IPS-NIHi7 (cell line): Measurements from ENCODE around the gene RBM38.

ENCODE experiments used
- DNase-seq: peaks from one replicate; pipeline ENCODE4 v3.0.0; 2012; ENCODE audit warnings: mixed read lengths; ENCODE audit errors: extremely low spot score

RBM38 gene

DNA sequence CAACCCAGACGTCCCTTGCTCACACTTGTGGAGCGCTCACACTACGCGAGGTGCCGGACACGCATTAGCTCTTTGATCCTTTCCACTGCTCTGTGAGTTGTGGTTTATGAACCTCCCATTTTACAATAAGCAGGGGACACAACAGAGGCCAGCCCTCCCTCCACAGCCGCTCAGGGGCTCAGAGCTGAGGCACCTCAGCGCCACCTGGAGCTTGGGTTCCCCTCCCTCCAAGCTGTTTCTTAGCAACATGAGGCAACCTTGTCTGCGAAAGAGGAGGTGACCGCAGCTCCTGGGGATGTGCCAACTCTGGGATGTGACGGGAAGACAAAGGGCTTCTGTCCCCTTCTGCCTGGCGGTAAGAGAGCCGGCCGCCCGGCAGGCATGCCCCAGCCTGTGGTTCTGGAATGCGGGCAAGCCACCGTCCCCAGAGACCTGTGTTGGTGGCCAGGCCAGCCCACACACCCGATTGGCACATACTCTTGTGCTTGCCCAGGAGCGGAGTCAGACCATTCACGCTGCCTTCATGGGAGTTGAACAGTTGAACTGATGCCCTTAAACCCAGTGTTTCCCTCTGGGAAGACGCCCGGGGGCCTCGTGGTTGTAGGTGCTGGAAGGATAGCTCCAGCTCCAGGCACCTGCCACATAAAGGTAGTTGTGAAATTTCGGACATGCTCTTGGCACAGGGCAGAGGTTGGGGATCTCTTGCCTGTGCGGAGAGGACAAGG is 44.5 kb downstream of the RBM38 start:
- no peak for DNase-seq

DNA sequence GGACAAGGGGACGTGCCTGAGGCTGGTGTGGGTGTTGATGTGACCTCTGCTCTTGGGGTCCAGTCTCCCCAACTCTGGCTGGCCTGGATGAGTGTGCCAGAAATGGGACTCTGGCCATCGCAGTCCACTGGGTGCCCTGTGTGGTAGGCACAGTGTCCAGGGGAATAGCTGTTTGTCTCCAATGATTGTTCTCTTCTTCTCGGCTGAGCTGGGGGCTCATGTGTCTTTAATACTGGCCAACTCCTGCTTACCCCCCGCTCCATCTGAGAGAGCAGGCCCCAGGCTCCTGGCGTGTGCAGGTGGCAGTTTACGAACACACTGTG is 45.0 kb downstream of the RBM38 start:
- DNase-seq = no peak

DNA sequence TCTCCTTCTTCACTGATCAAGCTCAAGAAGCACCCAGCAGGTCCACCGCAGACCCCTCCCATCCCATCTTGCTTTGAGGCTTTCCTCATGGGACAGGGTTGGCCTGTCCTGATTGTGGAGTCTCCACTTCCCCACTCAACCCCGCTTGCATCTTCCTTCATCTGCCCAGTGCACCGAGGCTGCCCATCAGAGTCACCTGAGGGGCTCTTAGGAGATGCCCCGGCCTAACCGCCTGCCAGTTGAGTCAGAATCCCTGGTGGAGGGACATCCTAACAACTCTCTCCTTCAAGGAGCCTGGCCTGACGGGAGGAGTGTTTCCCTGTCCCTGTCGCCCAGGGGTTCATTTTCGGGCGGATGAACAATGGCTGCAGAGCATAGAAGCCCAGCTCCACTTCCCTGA is 46.1 kb downstream of the RBM38 start:
- no peak for DNase-seq

GRCh38 chr20:57437672-57438330 is 46.6 kb downstream of the RBM38 start:
- DNase-seq = no peak

DNA sequence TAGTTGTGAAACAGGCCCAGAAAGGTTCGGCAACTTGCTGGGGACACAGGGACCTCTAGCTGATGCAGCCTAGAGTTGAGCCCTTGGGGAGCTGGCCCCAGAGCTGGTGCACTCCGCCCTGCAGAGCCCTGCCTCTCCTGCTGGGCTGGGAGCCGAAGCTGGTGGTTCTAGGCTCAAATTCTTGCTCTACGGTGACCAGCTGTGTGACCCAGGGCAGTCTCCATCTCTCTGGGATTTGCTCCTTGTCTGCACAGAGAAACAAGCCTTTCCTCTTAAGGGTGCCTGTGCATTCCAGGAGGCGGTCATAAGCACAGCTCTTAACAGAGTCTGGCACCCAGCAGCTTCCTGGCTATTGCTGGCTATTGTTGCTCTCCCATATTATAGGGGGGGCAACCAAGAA is 47.4 kb downstream of the RBM38 start:
- DNase-seq = no peak

DNA sequence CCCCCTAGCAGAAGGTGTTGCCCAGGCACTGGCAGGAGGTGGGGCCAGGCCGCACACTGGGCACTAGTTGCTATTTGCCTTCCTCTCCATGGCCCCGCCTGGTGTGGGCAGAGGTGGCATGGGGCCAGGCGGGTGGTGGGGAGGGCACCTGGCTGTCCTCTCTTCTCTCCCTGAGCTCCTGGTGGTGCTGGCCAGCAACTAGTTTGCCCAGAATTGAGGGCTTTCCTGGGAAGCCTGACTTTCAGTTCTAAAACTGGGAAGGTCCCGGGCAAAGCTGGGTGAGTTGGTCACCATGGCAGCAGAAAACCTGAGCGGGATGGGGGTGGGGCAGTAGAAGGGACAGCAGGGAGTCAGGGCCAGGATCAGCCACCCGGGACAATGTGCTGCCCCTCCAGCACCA is 48.2 kb downstream of the RBM38 start:
- DNase-seq = no peak

DNA sequence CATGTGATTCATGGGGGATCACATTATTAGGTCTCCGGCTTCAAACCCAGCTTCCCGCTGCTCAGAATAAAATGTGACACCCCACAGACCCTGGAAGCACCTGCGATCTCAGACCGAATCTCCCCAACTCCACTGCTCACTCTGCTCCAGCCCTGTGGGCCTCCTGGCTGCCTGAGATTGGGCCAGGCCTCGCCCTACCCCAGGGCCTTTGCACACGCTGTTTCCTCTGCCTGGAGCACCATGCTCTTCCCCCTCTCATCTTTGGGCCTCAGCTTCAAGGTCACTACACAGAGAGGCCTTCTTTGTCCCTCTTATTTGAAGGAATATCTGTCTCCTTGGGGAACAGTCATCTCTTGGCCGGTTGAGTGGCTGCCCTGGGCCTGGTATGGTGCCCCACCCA is 48.8 kb downstream of the RBM38 start:
- DNase-seq = no peak

DNA sequence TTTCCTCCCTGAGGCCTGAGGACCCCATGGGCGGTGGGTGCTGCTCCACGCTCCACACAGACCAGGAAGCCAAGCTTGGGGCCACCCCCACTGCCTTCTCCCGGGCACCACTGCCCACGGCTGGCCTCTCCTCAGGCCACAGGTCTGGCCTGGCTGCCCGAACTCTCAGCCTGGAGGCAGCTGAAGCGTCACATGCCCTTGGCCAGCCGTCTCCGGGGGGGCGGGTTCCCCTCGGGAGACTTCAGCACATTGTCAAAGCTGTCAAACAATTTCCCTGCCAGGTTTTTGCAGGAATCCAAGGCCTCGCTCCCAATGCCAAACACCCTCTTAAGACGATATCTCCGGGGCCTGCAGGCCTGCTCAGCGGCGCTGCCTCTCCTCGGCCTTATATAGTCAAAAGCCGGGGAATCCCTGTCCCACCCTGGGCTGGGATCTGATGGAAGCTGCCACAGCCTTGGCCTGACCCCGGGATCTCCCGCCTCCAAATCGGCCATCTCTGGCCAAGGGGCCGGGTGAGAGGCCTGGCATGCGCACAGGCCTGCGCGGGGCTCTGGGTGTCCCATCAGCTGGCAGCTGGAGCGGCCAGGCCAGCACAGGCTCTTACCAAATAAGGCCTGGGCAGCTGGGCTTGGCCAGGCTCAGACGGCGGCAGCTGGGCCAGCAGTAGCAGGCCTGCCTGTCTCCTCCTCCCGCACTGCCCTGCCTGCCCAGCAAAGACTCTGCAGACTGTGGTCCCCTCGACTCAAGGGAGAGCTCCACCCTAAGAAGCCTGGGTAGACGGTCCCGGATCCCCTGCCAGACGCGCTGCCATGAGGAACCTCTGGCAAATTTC is 49.7 kb downstream of the RBM38 start:
- DNase-seq = peak; percentile 68

DNA sequence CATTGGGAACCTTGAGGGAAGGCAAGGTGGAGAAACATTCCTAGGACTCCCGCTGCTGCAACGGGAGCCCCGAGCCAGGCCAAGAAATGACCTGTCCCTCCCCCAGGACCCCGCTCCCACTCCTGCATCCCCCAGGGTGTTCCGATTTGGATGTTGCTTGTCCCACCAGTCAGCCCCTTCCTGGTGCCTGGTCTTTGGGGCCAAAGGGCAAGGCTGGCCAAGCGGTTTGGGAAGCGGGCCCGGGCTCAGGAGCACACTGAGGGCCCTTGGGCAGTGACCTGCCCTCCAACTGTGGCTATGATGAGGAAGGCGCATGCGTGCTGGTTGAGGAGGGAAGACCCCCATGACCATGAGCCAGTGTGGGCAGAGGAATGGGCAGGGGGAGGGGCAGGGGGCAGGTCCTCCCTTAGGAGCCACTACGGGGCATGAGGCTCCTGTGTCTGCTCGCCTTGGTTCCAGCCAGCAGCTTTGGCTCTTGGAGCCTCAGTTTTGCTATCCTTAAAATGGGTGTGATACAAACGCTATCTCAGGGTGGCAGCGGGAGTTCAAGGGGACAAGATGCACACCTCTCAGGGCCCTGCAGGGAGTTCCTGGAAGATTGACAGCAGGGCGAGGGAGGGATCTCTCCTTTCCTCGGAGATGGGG is 50.4 kb downstream of the RBM38 start:
- no peak for DNase-seq

- DNase-seq = no peak
Measured at GRCh38 chr20:57442158-57442887, 51.1 kb downstream of the RBM38 start.

GRCh38 chr20:57442888-57443239 is 51.7 kb downstream of the RBM38 start:
- DNase-seq = no peak

DNA sequence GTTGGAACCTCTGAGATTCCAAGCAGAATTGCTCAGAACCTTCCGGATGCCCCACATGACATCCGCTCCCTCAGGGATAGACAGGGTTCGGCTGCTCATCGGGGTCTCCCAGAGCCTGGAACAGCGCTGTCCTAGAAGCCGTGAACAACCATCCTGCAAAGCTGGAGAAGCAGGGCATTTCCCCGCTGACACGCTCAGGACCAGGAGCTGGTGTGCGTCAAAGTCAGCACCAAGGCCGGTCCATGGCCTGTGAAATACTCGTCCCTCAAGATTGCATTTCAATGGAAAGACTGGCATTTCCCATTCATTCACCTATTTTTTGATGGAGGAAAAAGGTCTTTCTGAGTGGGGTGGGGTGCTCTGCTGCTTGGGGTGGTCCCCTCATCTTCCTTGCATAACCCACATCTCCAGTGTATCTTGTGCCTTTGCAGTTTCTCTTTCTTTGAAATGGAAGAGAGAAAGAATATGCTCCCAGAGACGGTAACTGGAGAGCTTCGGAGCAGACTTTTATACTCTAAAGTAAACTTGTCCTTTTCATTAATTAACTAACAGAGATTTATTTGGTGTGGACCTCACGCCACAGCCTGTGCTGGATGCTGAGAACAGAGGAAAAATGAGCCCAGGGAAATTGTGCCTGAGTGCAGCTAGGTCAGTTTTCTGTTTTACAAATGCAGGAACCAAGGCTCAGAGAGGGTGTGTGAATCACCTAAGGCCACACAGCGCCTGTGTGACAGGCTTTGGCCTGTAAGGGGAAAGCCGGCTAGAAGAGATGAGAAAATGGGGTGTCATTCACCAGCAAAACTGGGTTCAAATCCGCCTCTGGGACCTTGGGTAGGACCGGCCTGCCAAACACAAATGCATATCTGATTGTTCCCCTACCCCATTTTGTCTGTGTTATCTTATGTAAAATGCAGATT is 52.4 kb downstream of the RBM38 start:
- no peak for DNase-seq

DNA sequence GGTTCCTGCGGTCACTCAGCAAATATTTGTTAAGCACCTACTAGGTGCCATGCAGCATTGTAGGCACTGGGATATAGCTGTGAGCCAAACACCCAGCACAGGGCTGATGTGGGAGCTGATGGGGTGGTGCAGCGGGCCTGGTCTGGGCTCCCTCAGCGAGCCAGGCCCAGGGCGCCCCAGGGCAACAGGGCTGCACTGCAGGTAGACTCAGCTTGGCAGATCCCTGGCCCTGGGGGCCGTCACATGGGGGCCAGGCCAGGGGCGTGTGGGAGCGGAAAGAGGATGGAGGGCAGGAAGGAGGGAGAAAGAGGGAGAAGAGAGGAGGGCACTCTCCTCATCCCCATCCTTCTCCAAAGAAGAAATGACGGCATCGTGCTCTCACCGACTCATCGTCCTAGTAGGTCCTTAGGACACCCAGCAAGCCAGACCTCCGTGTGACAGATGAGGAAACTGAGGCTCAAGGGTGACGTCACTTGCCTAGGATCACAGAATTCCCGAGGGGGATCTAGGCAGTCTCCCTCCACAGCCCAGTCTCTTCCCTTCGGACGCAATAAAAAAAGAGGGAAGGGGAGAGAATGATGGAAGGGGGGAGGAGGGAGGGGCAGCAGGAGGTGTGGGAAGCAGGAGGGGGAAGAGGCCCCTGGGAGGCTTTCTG is 53.3 kb downstream of the RBM38 start:
- no peak for DNase-seq

GRCh38 chr20:57445298-57445697 is 54.1 kb downstream of the RBM38 start:
- no peak for DNase-seq

DNA sequence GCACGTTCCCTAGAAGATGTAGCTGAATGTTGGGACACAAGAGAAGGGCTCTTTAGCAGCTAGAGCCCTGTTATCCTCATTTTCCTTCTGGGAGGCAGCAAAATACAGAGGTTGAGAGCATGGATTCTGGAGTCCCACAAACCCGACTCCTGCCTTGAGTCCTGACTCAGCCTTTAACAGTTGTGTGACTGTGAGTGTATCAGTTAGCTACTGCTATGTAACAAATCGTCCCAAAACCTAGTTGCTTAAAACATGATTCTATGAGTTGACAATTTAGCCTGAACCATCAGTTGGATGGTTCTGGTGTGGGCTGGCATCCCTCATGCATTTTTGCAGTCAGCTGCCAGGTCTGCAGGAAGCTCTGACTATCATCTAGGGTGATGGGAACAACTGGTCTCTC is 54.6 kb downstream of the RBM38 start:
- DNase-seq = no peak

DNA sequence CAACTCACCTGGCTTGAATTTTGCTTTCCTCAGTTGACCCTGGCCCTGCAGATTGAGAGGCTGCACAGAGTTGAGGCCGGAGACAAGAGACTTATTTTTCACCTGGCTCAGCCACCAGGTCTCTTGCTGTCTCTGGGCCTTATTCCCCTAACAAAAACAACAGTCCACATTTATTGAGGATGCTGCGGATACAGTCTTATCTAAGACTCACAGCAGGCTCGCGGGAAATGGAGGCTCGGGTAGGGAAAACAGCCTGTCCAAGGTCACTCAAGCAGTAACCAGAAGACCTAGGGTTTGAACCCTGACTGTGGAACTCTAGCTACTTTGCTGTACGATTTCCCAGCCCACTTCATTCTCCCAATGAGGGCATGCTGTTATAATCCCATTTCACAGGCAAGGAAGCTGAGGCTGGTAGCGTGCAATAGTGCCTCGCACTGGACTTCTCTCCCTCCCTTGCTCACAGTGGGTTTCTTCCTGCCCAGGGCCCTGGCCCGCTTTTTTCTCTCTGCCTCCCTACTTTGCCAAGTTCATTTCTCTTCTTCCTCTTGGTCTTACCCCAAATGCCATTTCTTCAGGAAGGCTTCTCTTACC is 57.7 kb downstream of the RBM38 start:
- no peak for DNase-seq

DNA sequence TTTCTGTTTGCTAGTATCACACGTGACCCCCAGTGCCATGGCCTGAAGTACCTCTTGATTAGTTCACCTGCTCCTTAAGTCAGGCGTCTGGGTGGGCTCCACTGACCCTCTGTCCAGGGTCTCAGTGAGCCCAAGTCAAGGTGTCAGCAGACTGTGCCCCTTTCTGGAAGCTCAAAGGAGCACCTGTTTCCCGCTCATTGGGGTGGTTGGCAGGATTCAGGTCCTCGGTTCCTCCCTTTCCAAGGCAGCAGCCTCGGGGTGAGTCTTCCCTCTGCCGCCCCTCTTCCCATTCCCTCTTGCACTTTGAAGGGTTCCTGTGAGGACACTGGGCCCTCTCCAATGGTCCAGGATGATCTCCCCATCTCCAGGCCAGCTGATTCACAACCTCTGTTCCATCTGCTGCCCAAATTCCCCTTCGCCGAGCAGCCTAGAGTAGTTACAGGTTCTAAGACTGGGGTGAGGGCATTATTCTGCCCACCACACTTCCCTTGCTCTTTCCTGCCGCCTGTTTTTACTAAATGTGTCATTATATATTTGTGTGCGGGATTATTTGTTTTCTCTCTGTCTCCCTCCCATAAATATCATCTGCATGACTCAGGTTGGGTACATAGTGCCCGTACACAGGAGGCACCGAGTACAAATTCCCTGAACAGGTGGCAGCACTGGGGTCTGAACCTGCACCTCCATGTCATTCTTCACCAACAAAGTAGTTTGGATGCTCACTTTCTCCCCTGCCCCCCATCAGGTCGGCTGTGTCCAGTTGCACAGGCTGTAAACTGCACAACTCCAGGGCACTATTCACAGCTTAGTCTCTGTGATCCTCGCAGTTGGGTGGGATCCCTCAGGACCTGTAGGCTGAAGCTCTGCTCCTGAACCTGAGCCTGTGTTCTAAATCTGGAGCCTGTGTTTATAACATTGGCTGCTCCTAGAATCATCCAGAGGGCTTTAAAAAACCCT is 58.5 kb downstream of the RBM38 start:
- DNase-seq = no peak

DNA sequence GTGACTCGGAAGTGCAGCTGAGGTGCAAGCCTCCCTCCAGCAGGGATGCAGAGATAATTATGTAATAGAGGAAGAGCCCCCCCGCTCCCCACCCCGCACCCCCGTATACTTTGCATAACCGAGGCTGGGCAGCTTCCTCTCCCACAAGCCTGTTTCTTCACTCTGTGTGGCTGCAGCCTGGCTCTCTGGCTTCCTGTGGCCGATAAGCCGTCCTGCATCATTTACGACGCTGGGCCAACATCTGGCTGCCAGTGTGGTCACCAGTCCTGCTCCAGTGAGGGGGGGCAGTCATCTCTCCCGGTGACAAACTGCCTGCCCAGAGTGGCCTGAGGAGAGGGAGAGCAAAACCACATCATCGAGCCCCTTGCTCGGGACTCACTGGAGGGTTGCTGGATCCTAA is 59.2 kb downstream of the RBM38 start:
- DNase-seq = no peak

DNA sequence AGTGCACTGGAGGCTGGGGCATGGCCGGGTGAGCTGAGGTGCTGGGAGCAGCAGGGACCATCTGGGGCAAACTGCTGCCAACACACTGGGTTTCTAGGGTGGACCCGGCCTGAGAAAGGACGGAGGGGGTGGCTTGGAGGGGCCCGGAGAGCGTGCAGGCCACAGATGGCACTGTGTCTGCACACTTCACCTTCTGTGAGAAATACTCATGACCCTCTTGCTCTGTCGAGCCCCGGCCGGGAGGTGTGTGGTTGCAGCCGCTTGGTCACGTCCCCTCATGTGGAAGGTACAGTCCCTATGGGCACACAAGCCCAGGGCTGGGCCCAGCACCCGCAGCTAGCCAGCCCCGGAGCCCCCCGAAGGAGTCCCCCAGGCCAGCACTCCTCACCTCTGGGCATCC is 59.7 kb downstream of the RBM38 start:
- no peak for DNase-seq
